Aorta (tissue), 5 donors: ENCODE data around the gene STEAP4. TPM values are rescaled to one million over a fixed set of nuclear protein-coding genes. Genes with fewer than 3 reads are reported as not detected.
A peak's percentile ranks its signal among the peaks of the same experiment; 100 is the strongest.
"Not testable (repeated sequence)": the region's sequence is repeated elsewhere in the genome, so short reads cannot be mapped to it uniquely, and the experiment has no call there.

ENCODE experiments used
- ATAC-seq: fragments of 200-7000 bp; cut with Tn5 transposase; one replicate; pipeline ENCODE4 v1.9.1; 2022; ENCODE audit warnings: moderate library complexity; ENCODE audit not compliant: low FRiP score
- DNase-seq, 2 donors: peaks; one replicate each; pipeline ENCODE4 v3.0.0-alpha.2; 2020
- H3K27ac ChIP-seq, 2 donors: one replicate each; pipeline ENCODE4 v1.5.1; 2013; ENCODE audit warnings: low read length in 2 of 2, mild to moderate bottlenecking in 2 of 2, moderate library complexity in 2 of 2, control low read depth in 1 of 2, inconsistent platforms in 1 of 2, low read depth in 1 of 2
- H3K27me3 ChIP-seq, 2 donors: one replicate each; pipeline ENCODE4 v1.6.1; 2013; ENCODE audit warnings: control low read depth in 1 of 2, low read length in 1 of 2, mild to moderate bottlenecking in 1 of 2, moderate library complexity in 1 of 2; ENCODE audit not compliant: insufficient read depth in 2 of 2, control insufficient read depth in 1 of 2
- H3K36me3 ChIP-seq, 2 donors: one replicate each; pipeline ENCODE4 v1.6.1; 2013; ENCODE audit warnings: control low read depth in 1 of 2, low read length in 1 of 2, mild to moderate bottlenecking in 1 of 2; ENCODE audit not compliant: insufficient read depth in 2 of 2, control insufficient read depth in 1 of 2
- H3K4me1 ChIP-seq, 2 donors: one replicate each; pipeline ENCODE4 v1.6.1; 2013; ENCODE audit warnings: low read length in 2 of 2, control low read depth in 1 of 2, mild to moderate bottlenecking in 1 of 2, moderate library complexity in 1 of 2; ENCODE audit not compliant: insufficient read depth in 2 of 2, control insufficient read depth in 1 of 2
- H3K4me3 ChIP-seq, 2 donors: one replicate each; pipeline ENCODE4 v1.5.1; 2013; ENCODE audit warnings: low read length in 2 of 2, control low read depth in 1 of 2, mild to moderate bottlenecking in 1 of 2
- H3K9me3 ChIP-seq: one replicate; pipeline ENCODE4 v1.6.1; 2013; ENCODE audit warnings: mild to moderate bottlenecking, low read length; ENCODE audit not compliant: control insufficient read depth
- WGBS, 2 donors: extraction: QIAGEN DNeasy Blood & Tissue Kit; methylation state at CpG; one replicate each; pipeline ENCODE4 v1.1.7; 2013; 5-methylcytosine and 5-hydroxymethylcytosine counted together
- intact Hi-C, 2 donors: fragments of 100-400 bp; cut with DNase I; formaldehyde crosslinking; loops; one replicate each; pipeline versions ENCODE4 v1.14.2 to v1.15.0; 2022
- polyA plus RNA-seq, 2 donors: library from polyadenylated mRNA; stranded (reverse); fragments of 200-250 nt; gene quantifications; one replicate each; pipeline ENCODE4 v1.2.3, GENCODE V29; 2013
- total RNA-seq, 2 donors: library from RNA; stranded (reverse); fragmentation: NEBNext Ultra II Directional; extraction: Animal tissue kit (Norgen Biotek cat#: 25700); gene quantifications; one replicate each; pipeline ENCODE4 v1.2.1, GENCODE V29; 2021
- donor health status: healthy with polysubstance abuse.
- donor health status: Bipolar disorder and iron deficiency.
- donor health status: DM: no; HTN: no; CAD: no.
- donor health status: DM: no; HTN: no; CAD: no.
- donor health status: DM: yes; HTN: yes; CAD: no.

STEAP4 gene
- total and polyA plus RNA-seq, 4 donors = 12.3 to 343 (median 77.5) TPM

DNA sequence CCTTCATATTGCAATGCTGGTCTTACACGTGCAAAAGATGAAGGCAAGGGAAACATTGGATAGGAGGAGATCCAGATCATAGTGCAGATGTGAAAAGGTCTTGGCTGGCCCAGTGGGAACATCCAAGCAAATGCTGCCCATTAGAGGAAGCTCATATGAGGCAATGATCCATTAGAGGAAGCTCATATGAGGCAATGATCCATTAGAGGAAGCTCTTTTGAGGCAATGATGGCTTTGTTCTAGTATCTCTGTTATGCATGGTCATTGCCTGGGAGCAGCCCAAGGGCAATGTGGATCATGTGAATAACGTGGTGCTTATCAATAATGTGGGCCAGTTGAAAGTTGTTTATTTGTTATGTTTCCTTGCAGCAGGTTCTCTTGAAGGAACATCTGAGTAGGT lies 37.8 kb downstream of the STEAP4 start:
- Histone ChIP-seq H3K27me3 (no peaks in the 10 kb centered on the region), H3K4me3 (no peak overlapping the region), H3K36me3 (no peaks in the 10 kb centered on the region), H3K27ac (no peak overlapping the region), H3K9me3 (no peaks in the 10 kb centered on the region), H3K4me1 (no peaks in the 10 kb centered on the region)
- ATAC-seq (peak; percentile 38), DNase-seq (no peak)
- WGBS, 2 donors = 66 to 74% methylated on average over 2 of the region's 2 CpGs
- intact Hi-C loops = no loop called here

DNA sequence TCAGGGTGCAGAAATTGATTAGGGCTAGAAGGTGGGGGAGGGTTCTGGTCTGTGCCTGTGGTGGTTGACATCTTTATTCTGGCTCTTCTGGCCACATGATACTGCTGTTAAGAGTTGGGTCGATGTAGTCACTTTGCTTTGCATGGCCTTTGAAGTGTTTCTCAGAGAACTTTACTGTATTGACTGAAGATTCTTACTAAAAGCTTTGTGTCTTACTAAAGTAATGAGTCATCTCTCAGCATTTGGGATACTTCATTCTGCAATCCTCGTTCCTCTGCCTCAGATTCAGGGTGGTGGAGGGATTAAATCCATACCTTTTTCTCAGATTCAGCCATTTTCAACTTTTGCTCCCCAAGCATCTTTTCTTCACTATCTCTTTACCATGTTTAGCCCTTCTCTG lies 38.6 kb downstream of the STEAP4 start:
- ATAC-seq (no peak), DNase-seq (no peak)
- intact Hi-C loops = no loop called here
- Histone ChIP-seq H3K4me3 (no peak overlapping the region), H3K9me3 (no peaks in the 10 kb centered on the region), H3K27ac (no peak overlapping the region), H3K36me3 (no peaks in the 10 kb centered on the region), H3K27me3 (no peaks in the 10 kb centered on the region), H3K4me1 (no peaks in the 10 kb centered on the region)
- 81 to 82% methylated on average over 2 of the region's 2 CpGs for WGBS, 2 donors

DNA sequence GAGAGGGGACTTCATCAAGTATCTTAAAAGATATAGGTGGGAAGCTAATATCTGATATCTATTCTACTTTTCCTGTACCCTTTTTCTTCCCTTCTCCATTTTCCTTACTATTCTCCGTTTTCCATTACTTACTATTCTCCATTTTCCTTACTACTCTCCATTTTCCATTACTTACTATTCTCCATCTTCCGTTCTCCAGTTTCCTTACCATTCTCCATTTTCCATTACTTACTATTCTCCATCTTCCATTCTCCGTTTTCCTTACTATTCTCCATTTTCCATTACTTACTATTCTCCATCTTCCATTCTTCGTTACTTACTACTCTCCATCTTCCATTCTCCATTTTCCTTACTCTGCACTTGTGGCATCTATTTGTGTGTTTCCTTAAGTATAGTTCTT lies 39.3 kb downstream of the STEAP4 start:
- 95 to 97% methylated on average over 4 of the region's 4 CpGs for WGBS, 2 donors
- Histone ChIP-seq H3K9me3 (no peaks in the 10 kb centered on the region), H3K36me3 (no peaks in the 10 kb centered on the region), H3K27me3 (no peaks in the 10 kb centered on the region), H3K4me3 (no peak overlapping the region), H3K27ac (no peak overlapping the region), H3K4me1 (no peaks in the 10 kb centered on the region)
- intact Hi-C loops = no loop called here
- DNase-seq = no peak
- ATAC-seq = no peak

DNA sequence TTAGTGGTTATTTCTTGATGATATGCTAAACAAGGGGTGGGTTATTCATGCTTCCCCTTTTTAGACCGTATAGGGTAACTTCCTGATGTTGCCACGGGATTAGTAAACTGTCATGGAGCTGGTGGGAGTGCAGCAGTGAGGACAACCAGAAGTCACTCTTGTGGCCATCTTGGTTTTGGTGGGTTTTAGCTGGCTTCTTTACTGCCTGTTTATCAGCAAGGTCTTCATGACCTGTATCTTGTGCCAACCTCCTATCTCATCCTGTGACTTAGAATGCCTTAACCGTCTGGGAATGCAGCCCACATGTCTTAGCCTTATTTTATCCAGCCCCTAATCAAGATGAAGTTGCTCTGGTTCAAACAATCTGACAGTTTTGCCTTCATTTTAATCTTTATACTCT lies 41.7 kb downstream of the STEAP4 start:
- H3K4me1 ChIP-seq, H3K27me3 ChIP-seq, H3K27ac ChIP-seq, H3K4me3 ChIP-seq, intact Hi-C loops, H3K9me3 ChIP-seq, H3K36me3 ChIP-seq, ATAC-seq, DNase-seq: not testable (repeated sequence)
- 45 to 57% methylated on average over 3 of the region's 3 CpGs for WGBS, 2 donors

DNA sequence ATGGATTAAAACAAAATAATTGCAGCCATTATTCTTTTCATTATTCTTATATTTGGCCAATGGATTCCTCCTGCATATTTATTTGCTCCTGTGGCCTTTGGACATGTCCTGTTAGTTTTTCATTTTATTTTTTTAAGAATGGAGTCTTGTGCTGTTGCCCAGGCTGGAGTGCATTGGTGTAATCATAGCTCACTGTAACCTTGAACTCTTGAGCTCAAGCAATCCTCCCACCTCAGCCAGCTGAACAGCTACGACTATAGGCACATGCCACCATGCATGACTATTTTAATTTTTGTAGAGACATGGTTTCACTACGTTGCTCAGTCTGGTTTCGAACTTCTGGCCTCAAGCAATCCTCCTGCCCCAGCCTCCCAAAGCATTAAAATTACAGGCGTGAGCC lies 44.1 kb downstream of the STEAP4 start:
- Histone ChIP-seq H3K36me3 (no peaks in the 10 kb centered on the region), H3K4me1 (no peaks in the 10 kb centered on the region), H3K4me3 (no peak overlapping the region), H3K27me3 (no peaks in the 10 kb centered on the region), H3K9me3 (peaks cover 2% of the 10 kb centered on the region), H3K27ac (no peak overlapping the region)
- 90 to 92% methylated on average over 4 of the region's 4 CpGs for WGBS, 2 donors
- no peak for ATAC-seq
- intact Hi-C loops = no loop called here
- DNase-seq = no peak

DNA sequence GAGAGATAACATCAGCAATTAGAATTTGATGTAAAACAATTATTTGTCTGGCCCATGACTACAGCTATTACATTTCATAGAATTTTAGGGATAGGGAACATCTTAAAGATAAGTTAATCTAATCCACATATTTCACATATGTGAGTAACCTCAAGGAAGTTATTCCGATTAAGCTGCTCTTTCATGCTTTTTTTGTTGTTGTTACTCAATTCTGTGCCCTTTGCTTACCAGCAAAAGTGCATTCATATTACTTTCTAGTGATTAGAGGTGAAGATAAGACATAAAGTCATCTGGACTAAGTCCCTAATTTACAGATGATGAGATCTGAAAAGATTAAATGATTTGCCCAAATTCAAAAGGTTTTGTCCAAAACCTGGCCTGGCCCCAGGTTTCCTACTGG lies 46.0 kb downstream of the STEAP4 start:
- H3K27me3 ChIP-seq = no peaks in the 10 kb centered on the region
- H3K9me3 ChIP-seq = peaks cover 2% of the 10 kb centered on the region
- DNase-seq = no peak
- H3K36me3 ChIP-seq = no peaks in the 10 kb centered on the region
- H3K27ac ChIP-seq = no peak overlapping the region
- no peak overlapping the region for H3K4me3 ChIP-seq
- H3K4me1 ChIP-seq = no peaks in the 10 kb centered on the region
- 81 to 88% methylated on average over 1 of the region's 1 CpG for WGBS, 2 donors
- intact Hi-C loops = no loop called here
- ATAC-seq = no peak

DNA sequence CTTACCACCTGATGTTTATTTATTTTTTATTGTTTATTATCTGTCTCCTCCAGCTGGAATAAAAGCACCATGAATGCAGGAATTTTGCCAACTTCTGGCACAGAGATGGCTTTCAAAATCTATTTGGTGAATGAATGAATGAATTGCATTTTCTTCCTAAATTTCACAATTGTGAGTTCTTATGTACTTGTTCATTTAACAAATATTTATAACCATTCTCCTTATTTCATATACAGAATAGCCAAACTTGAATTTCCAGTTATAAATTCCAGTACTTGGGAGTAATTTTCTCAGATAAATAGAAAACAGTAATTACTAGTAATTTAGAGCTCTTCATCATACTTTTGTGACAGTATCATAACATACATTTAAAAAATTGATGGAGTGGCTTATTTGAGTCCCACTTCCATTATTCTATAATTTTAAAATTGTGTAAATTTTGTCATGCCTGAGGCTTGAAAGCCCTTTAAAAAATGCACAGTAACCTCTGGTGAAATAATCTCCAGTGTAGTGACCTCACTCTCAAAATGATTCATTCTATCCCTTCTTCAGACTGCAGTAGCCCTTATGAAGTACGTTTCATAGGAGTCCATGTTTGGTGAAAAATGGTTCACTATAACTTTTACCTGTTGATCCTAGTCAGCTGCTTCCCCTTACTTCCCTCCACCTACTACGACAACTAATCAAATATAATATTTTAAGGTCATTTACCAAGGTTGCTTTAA lies 46.9 kb downstream of the STEAP4 start:
- H3K27me3 ChIP-seq = no peaks in the 10 kb centered on the region

DNA sequence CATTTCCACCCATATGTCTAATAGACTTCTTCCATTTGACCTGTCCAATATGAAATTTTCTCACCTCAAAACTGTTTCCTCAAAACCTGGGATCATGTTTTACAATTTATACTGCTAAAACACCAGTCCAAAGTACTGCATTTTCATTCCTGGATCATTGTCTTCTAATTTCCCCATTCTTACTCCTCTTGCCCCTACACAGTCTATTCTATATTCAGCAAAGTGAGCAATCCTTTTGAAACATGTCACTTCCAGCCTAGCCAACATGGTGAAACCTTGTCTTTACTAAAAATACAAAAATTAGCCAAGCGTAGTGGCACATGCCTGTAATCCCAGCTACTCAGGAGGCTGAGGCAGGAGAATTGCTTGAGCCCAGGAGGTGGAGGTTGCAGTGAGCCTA lies 48.4 kb downstream of the STEAP4 start:
- H3K27me3 ChIP-seq, H3K4me1 ChIP-seq, H3K4me3 ChIP-seq, intact Hi-C loops, H3K36me3 ChIP-seq, ATAC-seq, DNase-seq, H3K9me3 ChIP-seq, H3K27ac ChIP-seq: not testable (repeated sequence)
- WGBS, 2 donors = 86 to 93% methylated on average over 1 of the region's 1 CpG

More for the DNA sequence above, 46.9 kb downstream of the STEAP4 start:
- ATAC-seq (no peak), DNase-seq (no peak)
- Histone ChIP-seq H3K9me3 (peaks cover 5% of the 10 kb centered on the region), H3K4me1 (no peaks in the 10 kb centered on the region), H3K27ac (no peak overlapping the region), H3K4me3 (no peak overlapping the region), H3K36me3 (no peaks in the 10 kb centered on the region)
- 70 to 71% methylated on average over 2 of the region's 2 CpGs for WGBS, 2 donors
- intact Hi-C loops = no loop called here

DNA sequence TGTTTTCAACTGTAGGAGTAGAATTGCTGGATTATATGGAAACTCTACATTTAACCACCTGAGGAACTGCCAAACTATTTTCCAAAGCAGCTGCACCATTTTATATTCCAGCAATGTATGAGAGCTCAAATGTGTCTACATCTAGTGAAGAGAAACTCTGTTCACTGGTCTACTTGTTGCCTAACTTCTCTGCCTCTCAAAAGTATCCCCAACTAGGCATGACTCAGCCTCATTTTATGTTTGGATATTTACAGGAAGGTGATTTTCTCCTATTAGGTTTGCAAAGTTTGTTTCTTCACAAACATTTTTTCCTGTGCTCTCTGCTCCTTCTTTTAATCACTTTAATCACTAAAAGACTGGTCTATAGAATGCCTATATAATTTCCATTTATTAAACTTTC lies 49.8 kb downstream of the STEAP4 start:
- DNase-seq (no peak), ATAC-seq (no peak)
- H3K27ac ChIP-seq = no peak overlapping the region
- no peak overlapping the region for H3K4me3 ChIP-seq
- H3K27me3 ChIP-seq = no peaks in the 10 kb centered on the region
- peaks cover 7% of the 10 kb centered on the region for H3K9me3 ChIP-seq
- H3K4me1 ChIP-seq = no peaks in the 10 kb centered on the region
- intact Hi-C loops = no loop called here
- H3K36me3 ChIP-seq = no peaks in the 10 kb centered on the region
